ENCODE results near the gene ANKMY1. TPM values are rescaled to one million over a fixed set of nuclear protein-coding genes. Genes with fewer than 3 reads are reported as not detected.
"Not testable (repeated sequence)": the region's sequence is repeated elsewhere in the genome, so short reads cannot be mapped to it uniquely, and the experiment has no call there.

ANKMY1 gene
- total RNA-seq, 2 donors from 2014 or later, result 3.7 to 7.9 TPM

DNA sequence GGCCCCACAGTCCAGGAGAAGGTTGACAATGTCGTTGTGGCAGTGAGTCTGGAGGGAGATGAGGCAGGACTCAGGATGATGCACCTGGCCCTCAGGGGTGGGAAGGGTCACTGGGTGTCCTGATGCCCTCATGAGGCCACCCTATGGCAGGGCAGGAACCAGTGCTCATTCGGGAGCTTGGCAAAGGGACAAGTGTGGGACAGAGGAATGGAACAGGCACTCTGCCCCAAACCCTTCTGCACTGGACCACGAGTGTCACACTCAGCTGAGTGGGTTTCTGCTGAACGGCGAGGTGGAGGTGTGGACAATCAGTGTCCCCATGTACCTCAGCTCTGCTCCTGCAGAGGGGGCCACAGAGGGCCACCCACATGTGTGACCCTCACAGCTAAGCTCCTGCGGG, 32.0 kb downstream of the ANKMY1 start:
- Histone ChIP-seq H3K36me3 (peaks cover 9% of the 10 kb centered on the region), H3K4me3 (no peak overlapping the region), H3K9me3 (peaks cover 0 to 4% of the 10 kb centered on the region in 2 donors), H3K27me3 (no peaks in the 10 kb centered on the region), H3K4me1 (no peaks in the 10 kb centered on the region), H3K27ac (no peak overlapping the region)
- TF ChIP-seq CTCF (IDR thresholded peaks at IDR 0.05), result no peak
- DNase-seq (ENCODE audit: low spot score), result no peak

DNA sequence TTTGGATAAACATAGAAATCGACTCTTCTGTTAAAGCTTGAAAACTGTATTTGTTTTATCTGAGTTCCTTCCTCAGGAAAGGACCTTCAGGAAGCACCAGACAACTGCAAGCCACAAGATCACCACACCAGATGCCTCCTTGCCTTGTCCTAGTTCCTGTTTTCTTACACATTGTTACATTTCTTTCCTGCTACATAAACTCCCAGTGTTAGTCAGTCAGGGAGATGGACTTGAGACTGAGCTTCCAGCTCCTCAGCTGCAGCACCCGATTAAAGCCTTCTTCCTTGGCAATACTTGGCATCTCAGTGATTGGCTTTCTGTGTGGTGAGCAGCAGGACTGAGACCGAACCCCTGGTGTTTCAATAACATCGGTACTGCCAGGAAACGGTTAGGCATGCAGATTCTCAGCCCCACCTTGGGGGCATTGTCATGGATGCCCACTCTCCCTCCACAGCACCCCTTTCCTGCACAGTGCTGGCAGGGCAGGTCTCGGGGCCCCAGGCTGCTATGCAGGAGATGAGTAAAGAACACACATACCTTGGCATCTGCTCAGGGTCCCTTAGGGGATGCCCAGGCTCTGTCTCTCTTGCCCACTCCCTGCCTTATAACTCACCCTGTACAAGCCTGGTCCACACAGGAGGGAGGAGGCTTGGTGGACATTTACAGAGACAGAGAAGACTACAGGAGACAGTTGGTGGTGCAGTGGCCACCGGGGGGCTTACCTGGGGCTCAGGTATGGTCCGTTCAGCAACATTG, 32.6 kb downstream of the ANKMY1 start:
- H3K36me3 ChIP-seq, result peaks cover 9% of the 10 kb centered on the region
- TF ChIP-seq CTCF (IDR thresholded peaks at IDR 0.05), result no peak
- H3K27ac ChIP-seq, result no peak overlapping the region
- H3K4me1 ChIP-seq, result peaks cover 0 to 3% of the 10 kb centered on the region in 2 donors
- no peak for DNase-seq (ENCODE audit: low spot score)
- no peak overlapping the region for H3K4me3 ChIP-seq
- no peaks in the 10 kb centered on the region for H3K9me3 ChIP-seq
- H3K27me3 ChIP-seq, result no peaks in the 10 kb centered on the region

- no peak overlapping the region for H3K27ac ChIP-seq
- TF ChIP-seq CTCF (IDR thresholded peaks at IDR 0.05), result no peak
- H3K4me1 ChIP-seq, result peaks cover 0 to 13% of the 10 kb centered on the region in 2 donors
- H3K36me3 ChIP-seq, result peaks cover 9% of the 10 kb centered on the region
- no peak overlapping the region for H3K4me3 ChIP-seq
- DNase-seq (ENCODE audit: low spot score), result no peak
- no peaks in the 10 kb centered on the region for H3K27me3 ChIP-seq
- H3K9me3 ChIP-seq, result no peaks in the 10 kb centered on the region
These were observed 34.1 kb downstream of the ANKMY1 start for GRCh38 chr2:240523451-240524281.

- peaks cover 9% of the 10 kb centered on the region for H3K36me3 ChIP-seq
- H3K4me1 ChIP-seq, result peaks cover 0 to 13% of the 10 kb centered on the region in 2 donors
- TF ChIP-seq CTCF (IDR thresholded peaks at IDR 0.05), result no peak
- H3K27me3 ChIP-seq, result no peaks in the 10 kb centered on the region
- H3K27ac ChIP-seq, result no peak overlapping the region
- no peak overlapping the region for H3K4me3 ChIP-seq
- DNase-seq (ENCODE audit: low spot score), result no peak
- no peaks in the 10 kb centered on the region for H3K9me3 ChIP-seq
These were observed 35.4 kb downstream of the ANKMY1 start for GRCh38 chr2:240522406-240522805.

DNA sequence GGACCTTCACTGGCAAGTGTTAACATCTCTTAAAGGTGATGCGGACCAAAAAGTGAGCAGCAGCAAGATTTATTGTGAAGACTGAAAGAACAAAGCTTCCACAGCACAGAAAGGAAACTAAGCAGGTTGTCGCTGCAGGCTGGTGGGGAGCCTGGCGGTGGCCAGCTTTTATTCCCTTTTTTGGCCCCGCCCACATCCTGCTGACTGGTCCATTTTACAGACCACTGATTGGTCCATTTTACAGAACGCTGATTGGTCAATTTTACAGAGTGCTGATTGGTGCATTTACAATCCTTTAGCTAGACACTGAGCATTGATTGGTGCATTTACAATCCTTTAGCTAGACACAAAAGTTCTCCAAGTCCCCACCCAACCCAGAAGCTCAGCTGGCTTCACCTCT, 35.9 kb downstream of the ANKMY1 start:
- H3K27ac ChIP-seq; H3K27me3 ChIP-seq; H3K36me3 ChIP-seq; DNase-seq (ENCODE audit: low spot score); H3K9me3 ChIP-seq; H3K4me3 ChIP-seq: not testable (repeated sequence)
- H3K4me1 ChIP-seq, result peaks cover 0 to 13% of the 10 kb centered on the region in 2 donors

DNA sequence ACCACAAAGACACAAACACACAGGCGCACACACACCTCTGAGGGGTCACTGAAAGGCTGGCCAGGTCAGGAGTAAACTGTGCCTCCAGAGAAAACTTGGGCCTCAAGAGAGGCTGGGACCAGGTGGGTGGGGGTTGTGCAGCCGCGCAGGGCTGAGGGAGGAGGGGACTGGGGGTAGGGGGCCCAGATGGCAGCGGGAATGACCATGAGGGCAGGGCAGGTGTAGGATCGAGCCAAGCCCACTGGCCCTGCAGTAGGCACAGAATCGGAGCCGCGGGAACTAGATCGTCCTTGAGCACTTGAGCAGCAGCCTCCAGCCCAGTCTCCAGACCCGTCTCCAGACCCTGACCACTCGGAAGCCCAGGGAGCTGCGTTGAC, 36.8 kb downstream of the ANKMY1 start:
- no peak overlapping the region for H3K4me3 ChIP-seq
- DNase-seq (ENCODE audit: low spot score), result no peak
- H3K27ac ChIP-seq, result no peak overlapping the region
- H3K4me1 ChIP-seq, result peaks cover 0 to 13% of the 10 kb centered on the region in 2 donors
- no peaks in the 10 kb centered on the region for H3K9me3 ChIP-seq
- H3K36me3 ChIP-seq, result peaks cover 9% of the 10 kb centered on the region
- TF ChIP-seq CTCF (IDR thresholded peaks at IDR 0.05), result no peak
- H3K27me3 ChIP-seq, result no peaks in the 10 kb centered on the region
